HG03565 (cell line): ENCODE measurements around the gene CPB1.
"Not testable (repeated sequence)": the region's sequence is repeated elsewhere in the genome, so short reads cannot be mapped to it uniquely, and the experiment has no call there.

Experiments
- ATAC-seq: cut with Tn5 transposase; IDR thresholded peaks from one replicate; pipeline ENCODE4 v1.9.1; 2021; ENCODE audit warnings: mild to moderate bottlenecking, moderate library complexity; ENCODE audit not compliant: unreplicated experiment

CPB1 gene

DNA sequence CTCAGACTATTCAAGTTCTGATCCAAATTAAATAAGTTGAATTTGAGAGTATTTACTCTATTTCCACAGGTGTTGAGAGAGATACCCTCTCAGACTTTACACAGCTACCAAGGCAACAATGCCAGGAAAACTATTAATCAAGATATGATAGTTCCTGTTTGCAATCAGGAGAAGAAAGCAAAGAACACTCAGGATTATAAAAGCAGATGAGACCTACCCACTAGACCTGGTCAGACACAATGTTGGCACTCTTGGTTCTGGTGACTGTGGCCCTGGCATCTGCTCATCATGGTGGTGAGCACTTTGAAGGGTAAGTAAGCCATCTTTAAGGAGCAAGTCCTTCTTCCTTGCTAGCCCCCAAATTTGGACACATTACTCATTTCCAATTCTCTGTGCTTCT, at the start of gene CPB1:
CPB1 (plus strand) TSS at position 227 of the 400 bp plus-strand sequence; CDS start at position 240, 13 bp downstream.
- ATAC-seq = no peak

- no peak for ATAC-seq
Observed at GRCh38 chr3:148778926-148779325, 48.7 kb upstream of the CPB1 start.

DNA sequence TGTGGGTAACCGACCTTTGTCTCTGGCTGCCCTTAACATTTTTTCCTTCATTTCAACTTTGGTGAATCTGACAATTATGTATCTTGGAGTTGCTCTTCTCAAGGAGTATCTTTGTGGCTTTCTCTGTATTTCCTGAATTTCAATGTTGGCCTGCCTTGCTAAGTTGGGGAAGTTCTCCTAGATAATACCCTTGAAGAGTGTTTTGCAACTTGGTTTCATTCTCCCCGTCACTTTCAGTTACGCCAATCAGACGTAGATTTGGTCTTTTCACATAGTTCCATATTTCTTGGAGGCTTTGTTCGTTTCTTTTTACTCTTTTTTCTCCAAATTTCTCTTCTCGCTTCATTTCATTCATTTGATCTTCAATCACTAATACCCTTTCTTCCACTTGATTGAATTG, 42.6 kb upstream of the CPB1 start:
- not testable (repeated sequence) for ATAC-seq

- not testable (repeated sequence) for ATAC-seq
Observed at GRCh38 chr3:148786159-148786558, 41.5 kb upstream of the CPB1 start.

GRCh38 chr3:148789146-148789545, 38.5 kb upstream of the CPB1 start:
- ATAC-seq = no peak

GRCh38 chr3:148789906-148790305, 37.7 kb upstream of the CPB1 start:
- ATAC-seq = no peak

DNA sequence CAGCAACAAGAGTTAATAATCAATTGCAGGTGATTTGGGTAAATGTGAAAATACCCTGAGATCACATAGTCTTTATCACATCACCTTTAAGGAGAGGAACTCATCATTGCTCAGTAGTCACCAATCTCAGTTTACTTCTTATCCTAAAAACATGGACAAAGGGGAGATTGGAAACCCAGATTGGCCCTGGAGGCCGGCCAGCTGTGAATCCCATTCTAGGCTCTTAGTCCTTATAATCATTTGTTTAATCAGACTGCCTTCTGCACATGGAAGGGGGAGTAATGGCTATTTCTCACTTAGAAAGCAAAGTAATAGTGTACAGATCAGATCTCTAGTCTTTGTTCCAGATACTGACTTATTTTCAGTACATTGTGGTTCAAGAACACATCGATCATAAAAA, 37.2 kb upstream of the CPB1 start:
- ATAC-seq = no peak

DNA sequence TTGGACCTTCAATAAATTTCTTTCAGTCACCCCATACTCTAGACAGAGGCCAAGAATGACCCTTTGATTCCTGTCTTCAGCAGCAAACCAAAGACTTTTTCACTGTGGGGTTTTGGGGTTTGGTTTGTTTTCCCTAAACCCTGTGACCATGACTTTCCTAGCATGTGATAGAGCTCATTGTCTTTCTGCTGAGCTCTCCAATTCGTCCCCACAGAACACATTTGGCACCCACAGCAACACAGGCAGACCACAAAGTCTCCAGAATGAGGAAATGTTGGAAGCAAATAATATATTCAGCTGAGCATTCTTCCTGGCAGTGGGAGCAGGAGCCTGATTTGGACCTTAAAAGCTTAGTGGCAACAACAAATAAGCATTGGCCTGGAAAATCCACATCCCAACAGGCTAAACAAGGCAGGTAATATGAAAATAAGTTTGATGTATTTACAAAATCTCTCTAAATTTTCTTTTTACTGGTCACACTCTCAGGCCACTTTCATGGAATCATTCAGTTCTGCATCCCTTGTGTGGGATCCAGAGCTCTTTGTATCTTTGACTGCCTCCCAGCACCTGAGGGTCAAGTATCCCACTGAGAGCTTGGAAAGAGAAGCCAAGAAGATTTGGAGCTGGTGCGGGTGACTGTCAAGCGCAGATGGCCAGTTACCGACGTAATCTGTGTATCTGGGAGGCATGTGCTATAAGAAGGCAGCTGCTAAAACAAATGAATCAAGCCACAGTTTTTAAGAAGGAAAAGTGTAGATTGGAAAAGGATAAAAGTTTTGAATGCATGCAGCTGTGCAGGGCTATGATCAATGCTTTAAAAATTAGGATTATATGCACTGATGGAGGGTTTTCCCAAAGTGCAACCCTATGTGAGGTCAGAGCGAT, 36.5 kb upstream of the CPB1 start:
- ATAC-seq = no peak

DNA sequence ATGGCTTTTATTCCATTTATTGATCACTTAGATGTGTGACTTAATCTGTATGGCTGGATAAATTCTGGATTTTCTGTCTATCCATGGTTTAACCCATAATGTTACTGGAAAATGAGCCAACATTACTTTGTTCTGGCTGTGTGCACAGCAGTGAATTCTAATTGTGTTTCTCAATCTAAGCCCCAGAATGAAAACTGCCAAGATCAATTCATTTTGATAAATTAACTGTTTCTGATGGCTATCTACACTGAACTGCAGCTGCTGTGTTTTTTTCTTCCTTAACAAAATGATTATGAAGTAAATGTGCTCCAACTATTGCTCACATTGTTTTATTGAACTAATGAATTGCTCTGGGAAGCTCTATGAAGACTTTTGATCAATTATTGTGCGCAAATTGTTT, 35.7 kb upstream of the CPB1 start:
- ATAC-seq = no peak

DNA sequence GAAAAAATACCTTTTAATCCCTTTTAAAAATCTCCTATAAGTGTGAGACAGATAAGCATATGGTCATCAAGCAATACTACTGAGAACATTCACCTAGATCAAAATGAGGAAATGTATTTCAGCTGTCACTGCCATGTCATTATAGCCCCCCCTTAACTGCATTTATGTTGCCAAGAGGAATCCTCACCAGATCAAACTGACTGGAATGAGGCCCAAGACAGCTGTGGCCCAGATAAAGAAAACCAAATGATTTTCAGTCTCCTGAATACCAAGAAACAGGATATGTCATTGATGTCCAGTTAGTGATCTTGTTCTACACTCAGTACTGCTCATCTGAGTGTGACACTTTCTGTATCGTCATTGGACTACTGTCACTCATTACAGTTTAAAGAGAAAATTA, 35.1 kb upstream of the CPB1 start:
- no peak for ATAC-seq

DNA sequence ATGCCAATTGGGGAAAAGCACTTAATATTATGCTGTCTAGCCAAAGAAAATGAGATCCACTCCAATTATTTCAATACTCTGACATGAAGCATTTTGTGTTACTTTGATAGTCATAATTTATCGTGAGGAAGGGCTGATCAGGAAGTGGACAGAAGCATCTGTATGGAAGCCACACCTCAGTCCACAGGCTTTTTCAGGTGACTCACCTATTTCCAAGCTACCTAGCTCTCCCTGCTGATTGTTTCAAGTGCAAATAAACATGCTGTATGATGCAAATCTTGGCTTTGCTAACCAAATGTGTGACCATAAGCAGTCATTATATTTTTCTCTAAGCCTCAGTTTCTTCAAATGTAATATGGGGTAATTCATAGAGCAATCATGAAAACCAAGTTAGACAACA, 30.8 kb upstream of the CPB1 start:
- no peak for ATAC-seq

DNA sequence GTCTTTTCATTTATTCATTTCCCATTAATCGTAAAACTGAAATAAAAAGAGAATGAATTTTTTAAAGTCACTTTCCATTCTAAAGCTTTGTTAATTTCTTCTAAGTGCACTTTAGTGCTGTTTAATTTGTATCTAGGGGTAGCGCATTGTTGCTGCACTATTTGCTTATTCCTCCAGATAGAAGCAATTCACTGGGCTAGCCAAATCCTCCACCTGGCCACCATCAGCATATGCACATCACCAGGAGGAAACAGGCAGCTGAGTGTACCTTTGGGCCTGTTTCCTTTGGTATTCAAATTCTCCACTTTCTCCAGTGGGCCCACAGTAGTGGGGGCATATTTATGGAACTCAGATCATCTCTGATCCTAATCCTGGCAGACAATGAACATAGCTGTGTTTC, 29.8 kb upstream of the CPB1 start:
- no peak for ATAC-seq

DNA sequence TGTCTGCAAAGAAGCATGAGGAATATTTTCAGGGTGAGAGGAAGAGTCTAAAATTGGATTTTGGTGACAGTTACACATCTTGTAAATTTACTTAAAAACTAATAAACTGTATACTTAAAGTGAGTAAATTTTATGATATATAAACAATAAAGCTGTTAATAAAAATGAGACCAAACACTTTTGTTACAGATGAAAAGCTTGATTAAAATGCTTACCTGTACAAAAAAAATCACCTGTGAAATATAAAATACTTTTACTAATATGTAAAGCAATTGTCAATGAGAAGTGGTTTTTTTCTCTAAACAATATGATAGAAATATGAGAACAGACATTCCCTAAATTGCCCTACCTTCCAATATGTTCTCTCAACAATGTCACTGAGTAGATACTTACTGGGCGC, 27.2 kb upstream of the CPB1 start:
- ATAC-seq = no peak

DNA sequence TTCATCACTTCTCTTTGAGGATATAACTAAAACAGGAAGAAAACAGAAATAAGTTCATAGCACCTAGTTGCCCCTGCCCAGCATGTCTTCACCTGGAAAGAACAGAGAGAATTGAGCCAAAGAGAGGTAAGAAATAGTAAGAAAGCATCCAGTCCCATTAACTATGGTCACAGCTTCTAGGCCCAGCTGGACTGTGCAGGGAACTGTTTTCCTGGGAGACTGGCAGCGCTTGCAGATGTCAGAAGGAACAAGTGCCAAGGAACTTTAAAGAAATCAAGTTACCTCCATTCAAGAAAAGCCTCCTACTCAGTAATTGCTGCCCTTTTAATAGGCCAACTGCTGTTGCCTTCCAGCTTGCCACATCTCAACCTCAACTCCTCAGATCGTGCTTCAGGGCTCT, 17.8 kb upstream of the CPB1 start:
- ATAC-seq = no peak

DNA sequence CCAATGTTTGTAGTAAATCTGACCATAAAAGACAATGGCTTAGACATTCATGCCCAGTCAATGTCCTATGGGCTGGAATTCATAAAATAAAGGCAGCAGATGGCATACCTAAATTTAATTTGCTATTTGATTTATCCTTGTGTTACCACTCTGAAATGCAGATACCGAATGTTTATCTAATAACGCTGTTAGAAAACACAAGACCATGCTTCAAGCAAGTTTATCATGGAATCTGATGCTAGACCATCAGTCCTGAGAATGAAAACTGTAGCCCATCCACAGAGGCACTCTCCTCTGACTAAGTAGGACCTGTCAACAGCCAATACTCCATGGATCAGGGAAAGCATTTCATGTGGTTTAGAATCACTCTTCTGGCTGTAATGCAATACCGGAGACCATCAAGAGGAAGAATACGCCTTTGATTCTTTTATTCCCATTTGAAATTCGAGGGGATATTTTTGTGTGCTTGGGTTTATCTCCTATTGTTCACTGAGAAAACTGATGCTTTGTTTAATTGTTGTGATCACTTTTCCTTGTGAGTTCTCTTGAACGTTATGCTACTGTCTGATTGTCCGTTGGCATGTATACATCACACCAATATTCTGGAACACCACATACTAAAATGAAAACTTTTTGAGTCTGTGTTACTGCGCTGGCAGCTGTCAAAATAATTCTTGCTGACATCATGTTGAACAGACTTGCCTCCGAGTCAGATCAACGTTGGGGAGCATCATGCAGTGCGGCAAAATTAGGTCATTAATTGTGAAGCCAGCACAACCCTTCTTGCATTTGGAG, 12.1 kb upstream of the CPB1 start:
- no peak for ATAC-seq

DNA sequence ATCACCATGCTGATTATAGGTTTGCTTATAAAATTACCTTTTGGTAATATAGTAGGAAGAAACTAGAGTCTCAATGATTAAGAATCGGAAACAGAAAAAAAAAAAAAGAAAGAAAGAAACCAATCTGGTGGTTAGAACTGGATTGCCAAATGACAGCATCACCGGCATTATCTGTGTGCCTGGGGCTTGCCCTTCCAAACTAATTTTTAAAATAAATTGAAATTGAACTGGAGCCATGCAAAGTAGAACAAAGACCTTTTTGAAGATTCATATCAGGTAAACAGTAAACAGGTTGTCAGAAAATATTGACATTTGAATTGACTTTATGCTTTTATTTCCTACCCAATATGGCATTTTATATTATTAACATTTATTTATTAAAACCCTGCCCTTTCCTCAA, 11.2 kb upstream of the CPB1 start:
- ATAC-seq = no peak

DNA sequence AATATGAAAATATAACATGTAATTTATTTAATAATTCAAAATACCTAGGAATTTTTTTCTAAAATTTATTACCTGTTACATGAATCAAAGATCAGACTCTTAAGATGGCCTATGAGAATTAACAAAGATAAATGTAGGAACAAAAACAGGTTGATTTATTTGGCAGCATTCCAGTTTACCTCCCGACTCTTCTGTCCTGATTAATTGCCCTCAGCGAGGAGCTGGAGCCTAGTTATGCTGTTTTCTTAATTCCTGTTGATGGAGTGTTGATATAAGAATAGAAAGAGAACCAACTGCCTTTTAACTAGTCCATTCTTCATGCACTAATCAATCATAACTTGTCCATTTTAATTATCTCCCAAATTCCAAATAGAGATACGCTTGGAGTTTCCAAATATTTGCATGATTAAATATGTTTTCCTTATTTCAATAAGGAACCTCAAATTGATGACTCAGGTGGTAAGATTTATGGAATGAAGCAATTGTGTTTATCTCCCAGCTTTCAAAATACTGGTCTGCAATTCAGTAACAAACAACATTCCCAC, 10.6 kb upstream of the CPB1 start:
- no peak for ATAC-seq

- ATAC-seq = no peak
Observed at GRCh38 chr3:148820361-148821245, 7.0 kb upstream of the CPB1 start.

DNA sequence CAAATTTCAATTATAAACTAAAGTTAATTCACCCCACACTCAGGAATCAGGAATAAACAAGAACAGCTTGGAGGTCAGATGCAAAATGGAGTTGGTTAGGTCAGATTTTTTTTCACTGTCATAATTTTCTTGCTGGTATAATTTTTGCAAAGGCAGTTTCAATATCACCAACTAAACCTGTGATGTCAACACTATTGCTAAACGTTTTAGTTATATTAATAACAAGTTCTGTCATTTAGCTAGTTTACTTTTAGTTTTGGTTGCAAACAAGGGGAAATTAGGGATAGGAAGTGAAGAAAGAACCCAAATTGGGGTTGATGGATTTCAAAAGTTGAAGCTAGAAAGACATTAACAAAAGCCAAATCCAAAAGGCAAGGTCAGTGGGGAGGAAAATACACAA, 4.6 kb upstream of the CPB1 start:
- ATAC-seq = no peak

- ATAC-seq = no peak
Observed at GRCh38 chr3:148825476-148825875, 2.1 kb upstream of the CPB1 start.

DNA sequence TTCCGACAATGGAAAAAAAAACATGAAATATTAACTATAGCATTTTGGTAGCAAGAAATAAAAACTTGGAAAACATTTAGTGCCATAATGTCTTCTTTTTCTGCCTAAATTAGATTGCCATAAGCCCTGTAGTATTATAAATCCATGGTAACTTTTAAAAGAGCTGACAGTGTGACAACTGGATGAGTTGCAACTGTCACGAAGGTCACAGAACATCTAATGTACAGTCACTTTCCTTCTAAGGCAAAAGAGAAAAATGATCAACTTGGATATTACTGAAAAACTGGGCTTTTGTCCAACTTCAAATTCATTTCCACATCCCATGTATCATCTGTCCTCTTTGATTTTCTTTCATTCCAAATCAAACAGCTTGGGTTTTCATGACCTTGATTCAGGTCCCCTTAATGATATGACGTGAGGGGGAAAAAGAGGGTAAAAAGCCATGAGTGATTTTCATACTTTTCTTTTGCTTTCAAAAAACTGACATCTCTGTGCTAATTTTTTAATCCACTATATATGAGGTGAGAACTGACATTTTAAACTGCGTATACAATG, 602 bp downstream of the CPB1 start:
- no peak for ATAC-seq
